IMR-90 (cell line): ENCODE measurements around the gene ARHGAP15. TPM values are rescaled to one million over a fixed set of nuclear protein-coding genes. Genes with fewer than 3 reads are reported as not detected.
A peak's percentile ranks its signal among the peaks of the same experiment; 100 is the strongest.

Source experiments
- ATAC-seq: fragments of 200-7000 bp; cut with Tn5 transposase; 2 replicates; pipeline ENCODE4 v1.9.1; 2020; ENCODE audit warnings: low read depth, mild to moderate bottlenecking, moderate library complexity
- BruUV-seq: library from RNA; stranded (reverse); fragments of 400-500 nt; replicated peaks from 2 replicates; lab custom pipeline; 2021; lab: Mats Ljungman, UMichigan
- CTCF ChIA-PET: fragments of 300-600 bp; formaldehyde crosslinking; extraction: SDS; loops from one replicate; lab custom pipeline; 2021; ENCODE audit warnings: antibody characterized with exemption; lab: Yijun Ruan, JAX
- POLR2A ChIA-PET: fragments of 300-600 bp; sonication (Branson Sonifier 250); formaldehyde crosslinking; loops from one replicate; lab custom pipeline; 2022; ENCODE audit warnings: antibody characterized with exemption; ENCODE audit not compliant: unreplicated experiment; lab: Charles Lee
- DNase-seq: peaks from one replicate; pipeline ENCODE4 v3.0.0; 2013
- H2AFZ ChIP-seq: replicated peaks from 2 replicates; pipeline ENCODE3; 2013; ENCODE audit warnings: low read length, mild to moderate bottlenecking; ENCODE audit not compliant: poor library complexity
- H2AK5ac ChIP-seq: 2 replicates; pipeline ENCODE4 v1.6.1; 2013; ENCODE audit warnings: low read depth, low read length, inconsistent platforms
- H2AK9ac ChIP-seq: replicated peaks from 2 replicates; pipeline ENCODE3; 2013; ENCODE audit warnings: mild to moderate bottlenecking, low read depth, low read length, moderate library complexity; ENCODE audit not compliant: poor library complexity
- H2BK120ac ChIP-seq: 2 replicates; pipeline ENCODE4 v1.6.1; 2013; ENCODE audit warnings: low read depth, low read length, inconsistent platforms
- H2BK15ac ChIP-seq: 3 replicates; pipeline ENCODE4 v1.6.1; 2013; ENCODE audit warnings: low read depth, low read length, inconsistent platforms
- H2BK20ac ChIP-seq: 2 replicates; pipeline ENCODE4 v1.6.1; 2013; ENCODE audit warnings: low read depth, mild to moderate bottlenecking, inconsistent platforms, low read length, moderate library complexity
- H2BK5ac ChIP-seq: 2 replicates; pipeline ENCODE4 v1.6.1; 2013; ENCODE audit warnings: mild to moderate bottlenecking, low read depth, low read length, inconsistent platforms; ENCODE audit not compliant: poor library complexity, severe bottlenecking
- H3K14ac ChIP-seq: replicated peaks from 2 replicates; pipeline ENCODE4 v1.6.1; 2013; ENCODE audit warnings: low read depth, low read length, inconsistent platforms
- H3K18ac ChIP-seq: 2 replicates; pipeline ENCODE4 v1.6.1; 2013; ENCODE audit warnings: low read depth, low read length, control low read depth
- H3K23ac ChIP-seq: 2 replicates; pipeline ENCODE4 v1.6.1; 2013; ENCODE audit warnings: low read depth, low read length, inconsistent platforms
- H3K27ac ChIP-seq: 2 replicates; pipeline ENCODE4 v1.5.1; 2013; ENCODE audit warnings: mild to moderate bottlenecking, control low read depth, low read length; ENCODE audit not compliant: insufficient read depth
- H3K27me3 ChIP-seq: 2 replicates; pipeline ENCODE4 v1.6.1; 2013; ENCODE audit warnings: low read length; ENCODE audit not compliant: control insufficient read depth, insufficient read depth
- H3K36me3 ChIP-seq: 2 replicates; pipeline ENCODE4 v1.6.1; 2013; ENCODE audit warnings: low read length, mixed read lengths; ENCODE audit not compliant: control insufficient read depth, insufficient read depth
- H3K4ac ChIP-seq: 2 replicates; pipeline ENCODE4 v1.6.1; 2013; ENCODE audit warnings: low read depth, low read length, inconsistent platforms
- H3K4me1 ChIP-seq: 2 replicates; pipeline ENCODE4 v1.6.1; 2013; ENCODE audit warnings: low read length, mixed read lengths; ENCODE audit not compliant: control insufficient read depth, insufficient read depth
- H3K4me2 ChIP-seq: 2 replicates; pipeline ENCODE4 v1.6.1; 2013; ENCODE audit warnings: low read depth, mild to moderate bottlenecking, control low read depth, low read length, moderate library complexity
- H3K4me3 ChIP-seq: 2 replicates; pipeline ENCODE4 v1.5.1; 2013; ENCODE audit warnings: low read depth, mild to moderate bottlenecking, control low read depth, low read length, moderate library complexity; ENCODE audit not compliant: insufficient read depth
- H3K56ac ChIP-seq: 2 replicates; pipeline ENCODE4 v1.6.1; 2013; ENCODE audit warnings: low read length, inconsistent platforms; ENCODE audit not compliant: insufficient read depth; ENCODE audit errors: extremely low read depth
- H3K79me1 ChIP-seq, 2 experiments: 2 replicates each; pipeline ENCODE4 v1.6.1; 2013; ENCODE audit warnings: low read length in 2 of 2, inconsistent platforms in 1 of 2, low read depth in 1 of 2
- H3K9ac ChIP-seq: 2 replicates; pipeline ENCODE4 v1.6.1; 2013; ENCODE audit warnings: low read depth, low read length, control low read depth
- H3K9me1 ChIP-seq: 2 replicates; pipeline ENCODE4 v1.6.1; 2013; ENCODE audit warnings: low read length, inconsistent platforms; ENCODE audit not compliant: insufficient read depth
- H3K9me3 ChIP-seq: 2 replicates; pipeline ENCODE4 v1.6.1; 2013; ENCODE audit warnings: low read length; ENCODE audit not compliant: control insufficient read depth, insufficient read depth
- H4K20me1 ChIP-seq: 2 replicates; pipeline ENCODE4 v1.6.1; 2013; ENCODE audit warnings: low read length, inconsistent platforms; ENCODE audit not compliant: insufficient read depth
- H4K5ac ChIP-seq: 2 replicates; pipeline ENCODE4 v1.6.1; 2013; ENCODE audit warnings: mild to moderate bottlenecking, low read depth, low read length, control low read depth
- H4K8ac ChIP-seq, 2 experiments: 2 replicates each; pipeline ENCODE4 v1.6.1; 2013; ENCODE audit warnings: low read depth in 2 of 2, low read length in 2 of 2, control low read depth in 1 of 2, inconsistent platforms in 1 of 2
- H4K91ac ChIP-seq: 2 replicates; pipeline ENCODE4 v1.6.1; 2013; ENCODE audit warnings: low read depth, low read length, inconsistent platforms; ENCODE audit not compliant: insufficient read depth
- BHLHE40 ChIP-seq: fragments of 150-350 bp; IDR thresholded peaks from 2 replicates; pipeline ENCODE4 v1.6.1; 2016; ENCODE audit warnings: mild to moderate bottlenecking, low read depth, low read length
- FOS ChIP-seq: fragments of 150-350 bp; IDR thresholded peaks from 2 replicates; pipeline ENCODE4 v1.6.1; 2016; ENCODE audit warnings: low read depth, low read length
- MAFK ChIP-seq: IDR thresholded peaks from 2 replicates; pipeline ENCODE4 v1.6.1; 2012; ENCODE audit warnings: low read depth, low read length, improper control_type of control experiment
- MAZ ChIP-seq: IDR thresholded peaks from 2 replicates; pipeline ENCODE4 v1.6.1; 2012; ENCODE audit warnings: low read depth, mild to moderate bottlenecking, low read length, improper control_type of control experiment, moderate library complexity, borderline replicate concordance
- MXI1 ChIP-seq: IDR thresholded peaks from 2 replicates; pipeline ENCODE4 v1.6.1; 2012; ENCODE audit warnings: low read depth, mild to moderate bottlenecking, low read length, moderate library complexity, borderline replicate concordance
- NFE2L2 ChIP-seq: fragments of 150-350 bp; IDR thresholded peaks from 2 replicates; pipeline ENCODE4 v1.6.1; 2016; ENCODE audit warnings: low read depth, mild to moderate bottlenecking, low read length
- POLR2A ChIP-seq: IDR thresholded peaks from 2 replicates; pipeline ENCODE4 v1.6.1; 2012; ENCODE audit warnings: mild to moderate bottlenecking, low read depth, low read length
- RAD21 ChIP-seq: IDR thresholded peaks from 2 replicates; pipeline ENCODE4 v1.6.1; 2012; ENCODE audit warnings: low read length, improper control_type of control experiment
- RFX5 ChIP-seq: IDR thresholded peaks from 2 replicates; pipeline ENCODE4 v1.8.0; 2012; ENCODE audit warnings: low read depth, mild to moderate bottlenecking, low read length, moderate library complexity
- WGBS, 2 experiments: methylation state at CpG; one replicate each; pipeline versions ENCODE4 v1.1.5 to v1.1.7; 2013; ENCODE audit warnings: missing lambda C conversion rate in 2 of 2; ENCODE audit not compliant: insufficient read length in 1 of 2; ENCODE audit errors: extremely low coverage in 2 of 2; 5-methylcytosine and 5-hydroxymethylcytosine counted together
- dilution Hi-C: fragments of 300-500 bp; cut with HindIII; formaldehyde crosslinking; loops from one replicate; pipeline ENCODE4 v1.14.3; 2018; ENCODE audit warnings: low sequenced_read_pairs; ENCODE audit not compliant: unreplicated experiment
- in situ Hi-C: fragments of 300-500 bp; cut with MboI; formaldehyde crosslinking; loops from 3 replicates; pipeline ENCODE4 v1.14.3; 2019; ENCODE audit warnings: low sequenced_read_pairs, inconsistent platforms, mixed read lengths
- intact Hi-C: fragments of 100-400 bp; cut with micrococcal nuclease; formaldehyde crosslinking; loops from 2 replicates; pipeline ENCODE4 v1.10.0; 2022
- polyA plus RNA-seq, 3 experiments: library from polyadenylated mRNA; depleted of rRNA; stranded (reverse); fragments of >200 nt; gene quantifications; 2 replicates each; pipeline ENCODE4 v1.2.3, GENCODE V29; 2012; ENCODE audit warnings: low replicate concordance in 1 of 3
- total RNA-seq: library from RNA; depleted of rRNA; stranded (reverse); fragments of >200 nt; gene quantifications from 2 replicates; pipeline ENCODE4 v1.2.3, GENCODE V29; 2012

Gene ARHGAP15
- total and polyA plus RNA-seq, 2 of the 4 experiments (the other 2 are of a cell fraction) = not detected

DNA sequence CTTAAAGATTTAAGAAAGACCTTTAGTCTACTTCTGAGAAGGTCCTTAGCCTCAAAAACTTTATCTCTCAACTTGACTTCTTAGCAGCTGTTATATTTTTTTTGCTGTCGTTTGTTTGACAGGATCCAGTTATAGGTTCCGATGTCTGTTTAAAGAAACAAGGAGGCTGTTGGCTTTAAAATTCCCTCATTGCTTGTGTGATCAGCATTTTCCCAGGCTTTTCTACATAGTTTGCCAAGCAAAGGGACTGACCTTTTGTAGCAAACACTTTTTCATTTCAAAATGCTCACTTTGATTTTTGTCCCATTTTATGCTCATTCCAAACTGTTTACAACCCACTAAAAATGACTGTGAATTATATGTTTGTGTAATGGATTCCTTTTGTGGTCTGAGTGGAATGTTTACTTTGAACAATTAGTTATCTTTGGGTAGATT lies 394.9 kb downstream of the ARHGAP15 start:
- Histone ChIP-seq H2AFZ (no peak overlapping the region), H3K9me1 (no peaks in the 10 kb centered on the region), H4K5ac (peak overlapping the region; percentile 36; the same call in 1 of the 2 replicates), H3K56ac (peak overlapping the region; percentile 7; the same call in 1 of the 2 replicates), H2BK20ac (peak overlapping the region; percentile 61; the same call in 1 of the 2 replicates), H3K27ac (peak overlapping the region; percentile 73; the same call in 1 of the 2 replicates), H3K9me3 (no peaks in the 10 kb centered on the region), H3K79me1 (no peaks in the 10 kb centered on the region), H3K9ac (peak overlapping the region; percentile 23; the same call in 1 of the 2 replicates), H2AK9ac (no peak overlapping the region), H3K14ac (peak overlapping the region; percentile 31; the same call in 1 of the 2 replicates), H2AK5ac (peak overlapping the region; percentile 20; the same call in 1 of the 2 replicates), H4K8ac (peak overlapping the region in 1 of 2 experiments; percentile 46; a peak in 1 of 4 replicates), H3K27me3 (no peaks in the 10 kb centered on the region), H2BK15ac (0 out of 3 replicates have a peak overlapping the region, but pooled peaks have one; percentile 38), H3K4me3 (no peak overlapping the region), H3K36me3 (no peaks in the 10 kb centered on the region), H3K4me2 (peak overlapping the region; percentile 76; the same call in 1 of the 2 replicates), H3K4me1 (peaks cover 9% of the 10 kb centered on the region), H3K18ac (peak overlapping the region; percentile 65; the same call in 1 of the 2 replicates), H2BK5ac (peak overlapping the region; percentile 64), H4K20me1 (no peaks in the 10 kb centered on the region), H2BK120ac (peak overlapping the region; percentile 65), H3K4ac (peak overlapping the region; percentile 28; the same call in 1 of the 2 replicates), H3K23ac (peak overlapping the region; percentile 53; the same call in 1 of the 2 replicates), H4K91ac (peak overlapping the region; percentile 31; the same call in 1 of the 2 replicates)
- peak; percentile 54 for DNase-seq
- no TSS peak for BruUV-seq
- dilution Hi-C loops = no loop called here
- ATAC-seq = peak; percentile 72
- no CpG with 5 or more reads among the region's 2 CpGs for WGBS, 2 experiments
- ChIA-PET POLR2A (no interaction called here), CTCF (interaction anchor here (3.2 kb wide), 1 partner anchor 11 kb away, joined by 11 read pairs; no protein-coding TSS in a partner anchor)
- intact Hi-C loops = no loop called here
- in situ Hi-C loops = loop anchor here (25.0 kb wide), 1 partner anchor 988 kb away; the partner anchor contains the start of gene ZEB2
- TF ChIP-seq NFE2L2 (no peak), FOS (no peak), MAFK (no peak), RAD21 (no peak), POLR2A (no peak), MXI1 (no peak), RFX5 (no peak), BHLHE40 (no peak), MAZ (no peak)
